Measurements from ENCODE around the gene TUT4.

DNA sequence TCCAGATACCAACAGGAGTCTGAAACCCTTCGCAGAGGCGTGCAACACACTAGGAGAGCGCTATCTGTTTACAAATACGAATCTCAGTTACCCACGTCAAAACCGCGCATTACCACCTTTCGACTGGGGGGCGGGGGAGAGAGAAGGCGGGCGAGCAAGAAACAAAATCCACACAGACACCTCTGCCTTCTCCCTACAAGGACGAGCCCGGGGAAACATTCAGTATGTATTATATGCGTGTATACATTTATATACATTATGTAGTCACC lies 722 bp downstream of the TUT4 start:
- no peak for TF ChIP-seq FOXP2 (optimal IDR thresholded peaks at IDR 0.05; ENCODE audit: borderline replicate concordance, extremely low read depth, extremely low read length, insufficient read depth)
- TF ChIP-seq POLR2AphosphoS5 (IDR thresholded peaks at IDR 0.05; ENCODE audit: low read depth, low read length), result no peak

Data from PFSK-1 (cell line).